Activated CD8-positive, alpha-beta memory T cell treated with anti-CD3 and anti-CD28 coated beads, Interleukin-2, amount 50 U/mL, for 24 hours (primary cell): ENCODE data around the gene RYR1.
"Not testable (repeated sequence)": the region's sequence is repeated elsewhere in the genome, so short reads cannot be mapped to it uniquely, and the experiment has no call there.

ENCODE experiments used
- DNase-seq: peaks from one replicate; pipeline ENCODE4 v3.0.0-alpha.2; 2020; ENCODE audit errors: extremely low read depth

Gene RYR1

DNA sequence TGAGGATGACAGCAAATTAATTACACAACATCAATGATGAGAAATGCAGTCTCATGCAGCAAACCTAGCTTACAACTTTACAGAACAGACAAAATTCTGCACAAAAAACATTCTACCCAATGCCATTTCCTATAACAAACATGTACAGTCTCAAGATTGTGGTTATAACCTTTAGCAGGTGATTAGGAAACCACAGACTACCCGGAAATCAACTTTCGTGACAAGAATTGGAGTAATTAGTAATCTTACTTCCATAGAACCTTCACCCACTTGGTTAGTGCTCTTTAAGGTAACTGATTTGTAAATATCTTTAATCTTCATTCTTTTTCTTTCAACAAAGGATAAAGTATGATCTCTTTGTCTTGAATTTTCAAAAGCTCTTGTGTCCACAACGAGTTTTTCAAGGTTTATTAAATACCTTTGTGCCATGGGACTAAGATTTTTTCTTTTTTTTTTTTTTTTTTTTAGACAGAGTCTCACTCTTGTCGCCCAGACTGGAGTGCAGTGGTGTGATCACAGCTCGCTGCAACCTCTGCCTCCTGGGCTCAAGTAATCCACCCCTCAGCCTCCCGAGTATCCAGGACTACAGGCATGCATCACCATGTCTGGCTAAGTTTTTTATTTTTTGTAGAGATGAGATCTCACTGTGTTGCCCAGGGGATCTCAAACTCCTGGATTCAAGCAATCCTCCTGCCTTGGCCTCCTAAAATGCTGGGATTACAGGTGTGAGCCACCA, 105.5 kb downstream of the RYR1 start:
- DNase-seq: no peak

DNA sequence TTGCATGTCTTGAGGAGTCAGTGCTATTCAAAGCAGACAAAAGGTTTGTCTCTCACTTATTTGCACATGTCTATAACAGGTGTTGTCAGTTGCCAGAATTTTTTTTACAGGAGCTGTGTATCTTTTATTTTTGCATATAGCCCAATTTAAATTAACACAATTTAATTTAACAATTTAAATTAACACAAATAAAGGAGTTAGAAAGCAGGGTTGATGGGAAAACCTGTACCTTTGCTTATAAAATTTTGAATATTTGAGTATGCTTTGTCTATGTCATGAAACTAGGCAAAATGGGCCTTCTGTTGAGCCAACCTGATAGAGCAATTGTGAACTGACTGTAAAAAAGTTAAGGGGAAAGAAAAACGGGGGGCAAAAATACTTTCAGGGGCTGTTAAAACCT, 106.3 kb downstream of the RYR1 start:
- no peak for DNase-seq

DNA sequence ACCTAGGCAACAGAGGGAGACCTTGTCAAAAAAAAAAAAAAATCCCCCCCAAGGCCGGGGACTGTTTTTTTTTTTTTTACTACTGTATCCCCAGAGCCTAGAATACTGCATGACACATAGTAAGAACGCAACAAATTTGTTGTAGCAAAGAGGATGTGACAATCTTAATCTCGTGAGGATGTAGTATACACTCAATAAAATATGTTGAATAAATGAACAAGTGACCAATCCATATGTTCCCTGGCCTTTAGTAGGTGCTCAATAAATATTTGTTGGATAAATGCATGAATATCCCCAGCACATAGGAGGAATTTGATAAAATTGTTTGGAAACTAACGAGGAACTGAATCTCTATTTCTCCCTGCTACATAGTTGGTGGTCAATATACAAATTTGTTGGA, 108.5 kb downstream of the RYR1 start:
- no peak for DNase-seq

DNA sequence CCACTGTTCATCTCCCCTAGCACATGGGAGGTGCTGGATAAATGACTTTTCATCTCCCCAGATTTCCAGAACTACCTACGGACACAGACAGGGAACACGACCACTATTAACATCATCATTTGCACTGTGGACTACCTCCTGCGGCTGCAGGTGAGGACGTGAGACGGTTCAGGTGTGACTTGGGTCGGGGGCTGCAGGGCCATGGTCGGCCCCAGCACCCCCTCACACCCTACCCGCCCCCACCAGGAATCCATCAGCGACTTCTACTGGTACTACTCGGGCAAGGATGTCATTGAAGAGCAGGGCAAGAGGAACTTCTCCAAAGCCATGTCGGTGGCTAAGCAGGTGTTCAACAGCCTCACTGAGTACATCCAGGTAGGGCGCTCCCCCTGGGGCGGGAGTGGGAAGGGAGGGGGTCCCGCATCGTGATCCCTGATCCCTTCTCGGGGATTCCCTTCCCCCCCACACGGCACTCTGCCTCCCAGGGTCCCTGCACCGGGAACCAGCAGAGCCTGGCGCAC, 109.9 kb downstream of the RYR1 start:
- DNase-seq: no peak

DNA sequence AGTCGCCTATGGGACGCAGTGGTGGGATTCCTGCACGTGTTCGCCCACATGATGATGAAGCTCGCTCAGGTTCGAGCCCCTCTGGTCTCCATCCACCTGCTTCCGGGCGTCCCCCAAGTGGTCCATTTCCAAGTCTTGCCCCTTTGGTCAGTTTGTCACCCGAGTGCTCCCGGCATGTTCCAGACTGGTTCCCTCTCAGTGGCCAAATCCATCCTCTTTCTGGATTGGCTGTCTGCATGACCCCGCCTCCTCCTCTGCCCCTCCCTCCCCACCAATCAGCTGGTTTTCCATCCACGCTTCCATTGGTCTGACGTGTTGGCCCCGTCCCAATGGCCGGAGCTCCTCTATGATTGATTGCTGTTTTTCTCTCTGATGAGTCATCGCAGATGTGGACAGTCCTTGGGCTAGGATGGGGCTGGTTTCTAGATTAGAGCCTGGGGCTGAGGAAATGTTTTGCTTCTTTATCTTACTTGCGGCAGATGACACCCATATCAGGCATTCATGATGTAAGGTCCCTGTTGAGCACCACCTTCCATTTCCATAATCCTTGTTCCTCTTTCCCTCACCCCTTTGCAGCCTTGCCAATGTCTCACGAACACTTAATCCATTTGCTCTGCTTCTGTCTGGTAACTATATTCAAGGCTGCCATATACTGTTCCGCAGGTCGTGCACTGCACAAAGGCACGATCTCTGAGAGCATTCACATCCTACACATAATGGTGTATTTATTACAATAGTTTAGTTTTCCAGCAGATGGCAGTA, 110.5 kb downstream of the RYR1 start:
- DNase-seq: no peak

DNA sequence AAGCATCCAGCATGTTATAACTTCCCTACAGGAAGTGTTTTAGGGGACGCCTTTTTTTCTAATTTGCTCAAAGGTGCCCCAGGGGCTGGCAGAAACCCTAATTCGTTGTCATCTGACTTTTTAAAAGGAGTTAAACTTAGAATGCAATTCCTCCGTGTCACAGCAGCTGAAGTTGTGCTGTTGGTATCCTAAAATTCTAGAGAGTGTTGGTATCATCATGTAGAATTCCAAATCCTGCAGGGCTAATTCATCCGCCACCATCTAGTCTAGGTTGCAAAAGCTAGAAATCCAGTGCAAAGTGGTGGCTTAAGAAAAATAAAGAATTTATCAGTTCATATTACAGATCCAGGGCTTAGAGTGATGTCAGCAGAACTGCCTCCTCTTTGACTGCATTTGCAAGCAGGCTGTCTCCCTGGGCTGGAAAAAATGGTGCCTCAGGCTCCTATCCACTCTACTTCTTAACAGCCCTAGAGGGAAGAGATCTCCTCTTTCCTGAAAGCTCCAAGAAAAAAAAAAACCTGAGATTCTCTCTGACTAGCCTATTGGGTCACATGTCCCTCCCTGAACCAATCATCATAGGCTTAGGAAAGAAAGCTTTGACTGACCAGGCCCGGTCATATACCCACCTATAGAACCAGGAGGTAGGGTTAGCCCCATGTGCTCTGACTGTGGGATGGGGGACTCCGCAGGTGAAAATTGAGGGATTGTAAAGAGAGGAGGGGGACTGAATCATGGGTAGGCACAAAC, 111.3 kb downstream of the RYR1 start:
- no peak for DNase-seq

DNA sequence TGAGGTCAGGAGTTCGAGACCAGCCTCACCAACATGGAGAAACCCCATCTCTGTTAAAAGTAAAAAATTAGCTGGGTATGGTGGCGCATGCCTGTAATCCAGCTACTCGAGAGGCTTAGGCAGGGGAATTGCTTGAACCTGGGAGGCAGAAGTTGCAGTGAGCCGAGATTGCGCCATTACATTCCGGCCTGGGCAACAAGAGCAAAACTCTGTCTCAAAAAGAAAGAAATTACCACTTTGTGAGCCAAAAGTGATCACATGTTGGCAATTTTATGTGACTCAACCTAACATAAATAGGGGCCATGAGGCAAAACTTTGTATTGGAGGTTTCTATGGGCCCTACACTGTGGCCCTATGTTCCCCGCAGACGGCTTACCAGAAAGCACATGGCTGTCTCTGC, 112.1 kb downstream of the RYR1 start:
- DNase-seq: no peak

DNA sequence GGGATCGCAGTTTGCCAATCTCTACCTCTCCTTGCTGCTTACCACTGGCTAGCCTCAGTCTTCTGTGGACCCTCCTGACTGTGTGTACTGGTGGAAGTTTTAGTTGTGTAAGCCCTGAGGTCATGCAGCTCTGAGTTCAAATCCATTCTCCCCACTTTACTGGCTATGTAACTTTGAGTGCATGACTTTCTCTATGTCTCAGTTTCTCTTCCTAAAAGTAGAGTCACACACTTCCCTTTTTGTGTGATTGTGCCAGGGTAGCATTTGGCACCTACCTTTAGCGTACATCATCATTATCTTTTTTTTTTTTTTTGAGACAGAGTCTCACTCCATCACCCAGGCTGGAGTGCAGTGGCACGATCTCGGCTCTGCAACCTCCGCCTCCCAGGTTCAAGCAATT, 113.9 kb downstream of the RYR1 start:
- no peak for DNase-seq

DNA sequence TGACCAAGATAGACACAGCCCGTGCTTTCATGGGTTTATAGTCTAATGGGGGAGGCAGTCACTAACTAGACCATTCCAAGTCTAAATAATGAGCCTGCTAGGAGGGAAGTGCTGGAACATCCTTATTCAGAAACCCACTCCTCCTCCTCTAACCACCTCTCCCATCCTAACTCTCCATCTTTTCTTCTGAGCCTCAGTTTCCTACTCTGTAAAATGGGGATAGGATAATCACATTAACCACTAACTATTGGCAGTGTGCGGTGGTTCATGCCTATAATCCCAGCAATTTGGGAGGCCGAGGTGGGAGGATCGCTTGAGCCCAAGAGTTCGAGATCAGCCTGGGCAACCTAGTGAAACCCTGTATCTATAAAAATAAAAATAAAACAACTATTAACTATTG, 115.6 kb downstream of the RYR1 start:
- no peak for DNase-seq

DNA sequence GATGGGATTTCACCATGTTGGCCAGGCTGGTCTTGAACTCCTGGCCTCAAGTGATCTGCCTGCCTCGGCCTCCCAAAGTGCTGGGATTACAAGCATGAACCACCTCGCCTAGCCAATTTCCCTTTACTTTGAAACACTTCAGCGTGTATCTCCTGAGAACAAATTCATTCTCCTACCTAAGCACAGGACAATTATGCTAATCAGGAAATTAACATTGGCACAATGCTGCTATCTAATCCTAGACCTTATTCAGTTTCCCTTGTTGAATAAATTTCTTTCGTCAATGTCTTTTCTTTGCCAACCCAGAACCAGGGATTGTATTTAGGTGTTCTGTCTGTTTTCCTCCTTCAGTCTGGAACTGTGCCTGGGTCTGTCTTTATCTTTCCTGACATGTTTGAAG, 116.5 kb downstream of the RYR1 start:
- no peak for DNase-seq

DNA sequence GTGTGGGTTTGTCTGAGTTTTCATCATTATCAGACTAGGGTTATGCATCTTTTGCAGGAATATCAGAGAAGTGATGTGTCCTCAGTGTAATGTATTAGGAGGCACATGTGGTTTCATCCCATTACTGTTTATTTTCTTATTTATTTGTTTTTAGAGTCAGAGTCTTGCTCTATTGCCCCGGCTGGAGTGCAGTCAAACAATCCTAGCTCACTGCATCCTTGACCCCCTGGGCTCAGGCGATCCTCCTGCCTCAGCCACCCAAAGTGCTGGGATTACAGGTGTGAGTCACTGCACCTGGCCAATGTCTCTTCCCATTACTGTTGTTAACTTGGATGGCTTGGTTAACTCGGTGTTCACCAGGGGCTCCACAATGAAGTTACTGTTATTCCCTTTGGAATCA, 116.9 kb downstream of the RYR1 start:
- DNase-seq: no peak

DNA sequence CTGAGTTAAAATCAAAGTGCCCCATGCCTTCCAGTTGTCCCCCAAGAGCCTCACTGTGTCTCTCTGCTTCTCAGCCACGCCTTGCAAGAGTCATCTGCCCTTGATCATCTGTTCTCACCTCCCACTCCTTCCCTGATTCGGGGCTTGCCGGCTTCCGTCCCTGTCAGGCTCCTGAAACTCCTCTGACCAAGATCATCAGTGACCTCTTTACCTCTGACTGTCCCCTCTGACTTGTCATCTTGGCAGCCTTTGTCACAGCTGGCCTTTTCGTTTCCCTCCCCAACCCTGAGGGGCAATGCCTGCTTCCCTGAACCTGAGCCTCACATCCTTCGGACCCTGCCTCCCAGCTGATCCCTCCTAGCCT, 117.9 kb downstream of the RYR1 start:
- DNase-seq: peak; percentile 39

DNA sequence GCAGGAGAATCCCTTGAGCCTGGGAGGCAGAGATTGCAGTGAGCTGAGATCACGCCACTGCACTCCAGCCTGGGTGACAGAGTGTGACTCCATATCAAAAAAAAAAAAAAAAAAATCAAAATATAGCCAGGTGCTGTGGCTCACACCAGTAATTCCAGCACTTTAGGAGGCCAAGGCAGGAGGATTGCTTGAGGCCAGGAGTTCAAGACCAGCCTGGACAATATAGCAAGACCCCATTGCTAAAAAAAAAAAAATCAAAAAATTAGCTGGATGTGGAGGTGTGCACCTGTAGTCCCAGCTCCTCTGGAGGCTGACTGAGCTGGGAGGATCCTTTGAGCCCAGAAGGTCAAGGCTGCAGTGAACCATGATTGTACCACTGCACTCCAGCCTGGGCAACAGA, 119.7 kb downstream of the RYR1 start:
- DNase-seq: not testable (repeated sequence)

DNA sequence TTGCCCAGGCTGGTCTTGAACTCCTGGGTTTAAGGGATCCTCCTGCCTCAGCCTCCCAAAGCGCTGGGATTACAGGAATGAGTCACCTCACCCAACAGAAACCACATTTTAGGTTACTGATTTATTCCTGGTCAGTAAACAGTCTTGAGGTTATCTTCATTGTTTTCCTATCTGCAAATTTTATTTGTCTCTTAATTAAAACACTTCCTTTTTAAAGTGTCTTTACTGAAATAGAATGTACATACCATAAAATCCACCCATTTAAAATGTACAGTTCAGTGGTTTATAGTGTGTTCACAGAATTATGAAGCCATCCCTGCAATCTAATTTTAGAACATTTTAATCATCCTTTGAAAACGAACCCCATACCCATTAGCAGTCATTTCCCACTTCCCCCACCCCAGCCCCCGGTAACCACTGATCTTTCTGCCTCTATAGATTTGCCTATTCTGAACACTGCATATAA, 121.2 kb downstream of the RYR1 start:
- no peak for DNase-seq

DNA sequence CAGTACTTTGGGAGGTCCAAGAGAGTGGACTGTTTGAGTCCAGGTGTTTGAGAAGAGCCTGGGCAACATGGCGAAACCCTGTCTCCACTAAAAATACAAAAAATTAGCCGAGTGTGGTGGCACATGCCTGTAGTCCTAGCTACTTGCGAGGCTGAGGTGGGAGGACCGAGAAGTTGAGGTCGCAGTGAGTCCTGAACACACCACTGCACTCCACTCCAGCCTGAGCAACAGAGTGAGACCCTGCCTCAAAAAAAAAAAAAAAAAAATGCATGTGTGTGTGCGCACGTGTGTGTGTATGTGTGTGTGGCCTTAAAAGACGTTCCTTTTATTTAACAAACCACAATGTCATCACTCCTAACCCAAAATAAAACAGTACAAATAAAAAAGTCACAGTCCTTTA, 121.7 kb downstream of the RYR1 start:
- DNase-seq: no peak

DNA sequence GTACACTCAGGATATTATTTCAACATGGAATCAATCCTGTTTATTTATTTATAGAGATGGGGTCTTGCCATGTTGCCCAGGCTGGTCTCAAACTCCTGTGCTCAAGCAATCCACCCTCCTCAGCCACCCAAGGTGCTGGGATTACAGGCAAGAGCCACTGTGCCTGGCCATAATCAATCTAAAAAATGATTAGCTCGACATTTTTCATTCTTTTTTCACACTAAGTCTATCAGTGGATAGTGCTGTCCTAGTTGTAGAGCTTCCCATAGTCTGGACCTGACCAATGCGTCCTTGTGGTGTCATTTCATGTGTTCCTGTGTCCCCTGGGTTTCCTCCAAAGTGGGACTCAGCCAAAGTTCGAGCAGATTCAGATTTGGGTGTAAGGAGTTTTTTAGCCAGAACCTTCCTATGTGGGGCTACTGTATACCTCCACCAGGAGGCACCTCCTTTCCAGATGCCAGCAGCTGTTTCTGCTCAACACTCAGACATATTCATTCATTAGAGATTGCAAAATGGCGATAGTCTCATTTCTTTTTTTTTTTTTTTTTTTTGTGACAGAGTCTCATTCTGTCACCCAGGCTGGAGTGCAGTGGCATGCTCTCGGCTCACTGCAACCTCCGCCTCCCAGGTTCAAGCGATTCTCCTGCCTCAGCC, 123.2 kb downstream of the RYR1 start:
- no peak for DNase-seq

DNA sequence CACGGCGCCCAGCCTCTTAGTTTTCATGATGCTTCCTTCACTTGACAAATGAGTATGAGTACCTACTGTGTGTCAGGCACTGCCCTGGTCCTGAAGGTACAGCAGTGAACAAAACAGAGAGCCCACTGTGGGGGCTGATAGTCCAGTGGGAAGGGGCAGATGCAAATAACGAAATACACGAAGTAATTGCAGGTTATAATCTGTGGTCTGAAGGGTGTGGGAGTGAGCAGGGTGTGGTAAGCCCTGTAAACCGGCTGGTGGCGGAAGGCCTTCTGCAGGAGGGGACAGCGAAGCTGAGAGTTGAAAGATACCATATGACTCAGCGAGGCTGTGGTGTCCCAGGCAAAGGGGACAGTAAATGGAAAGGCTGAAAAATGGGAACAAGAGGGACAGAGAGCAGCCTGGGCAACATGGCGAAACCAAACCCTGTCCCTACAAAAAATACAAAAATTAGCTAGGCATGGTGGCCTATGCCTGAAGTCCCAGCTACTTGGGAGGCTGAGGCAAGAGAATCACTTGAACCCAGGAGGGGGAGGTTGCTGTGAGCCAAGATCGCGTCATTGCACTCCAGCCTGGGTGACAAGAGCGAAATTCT, 123.8 kb downstream of the RYR1 start:
- DNase-seq: no peak

DNA sequence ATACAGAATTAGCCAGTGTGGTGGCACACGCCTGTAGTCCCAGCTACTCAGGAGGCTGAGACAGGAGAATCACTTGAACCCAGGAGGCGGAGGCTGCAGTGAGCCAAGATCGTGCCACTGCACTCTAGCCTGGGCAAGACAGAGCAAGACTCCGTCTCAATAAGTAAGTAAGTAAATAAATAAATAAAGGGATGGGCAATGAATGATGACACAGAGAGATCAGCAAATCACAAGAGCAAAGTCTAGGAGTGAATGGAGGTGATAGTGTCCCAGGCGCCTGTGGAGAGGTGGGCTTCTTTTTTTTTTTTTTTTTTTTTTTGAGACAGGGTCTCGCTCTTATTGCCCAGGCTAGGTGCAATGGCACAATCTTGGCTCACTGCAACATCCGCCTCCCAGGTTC, 125.4 kb downstream of the RYR1 start:
- DNase-seq: not testable (repeated sequence)

DNA sequence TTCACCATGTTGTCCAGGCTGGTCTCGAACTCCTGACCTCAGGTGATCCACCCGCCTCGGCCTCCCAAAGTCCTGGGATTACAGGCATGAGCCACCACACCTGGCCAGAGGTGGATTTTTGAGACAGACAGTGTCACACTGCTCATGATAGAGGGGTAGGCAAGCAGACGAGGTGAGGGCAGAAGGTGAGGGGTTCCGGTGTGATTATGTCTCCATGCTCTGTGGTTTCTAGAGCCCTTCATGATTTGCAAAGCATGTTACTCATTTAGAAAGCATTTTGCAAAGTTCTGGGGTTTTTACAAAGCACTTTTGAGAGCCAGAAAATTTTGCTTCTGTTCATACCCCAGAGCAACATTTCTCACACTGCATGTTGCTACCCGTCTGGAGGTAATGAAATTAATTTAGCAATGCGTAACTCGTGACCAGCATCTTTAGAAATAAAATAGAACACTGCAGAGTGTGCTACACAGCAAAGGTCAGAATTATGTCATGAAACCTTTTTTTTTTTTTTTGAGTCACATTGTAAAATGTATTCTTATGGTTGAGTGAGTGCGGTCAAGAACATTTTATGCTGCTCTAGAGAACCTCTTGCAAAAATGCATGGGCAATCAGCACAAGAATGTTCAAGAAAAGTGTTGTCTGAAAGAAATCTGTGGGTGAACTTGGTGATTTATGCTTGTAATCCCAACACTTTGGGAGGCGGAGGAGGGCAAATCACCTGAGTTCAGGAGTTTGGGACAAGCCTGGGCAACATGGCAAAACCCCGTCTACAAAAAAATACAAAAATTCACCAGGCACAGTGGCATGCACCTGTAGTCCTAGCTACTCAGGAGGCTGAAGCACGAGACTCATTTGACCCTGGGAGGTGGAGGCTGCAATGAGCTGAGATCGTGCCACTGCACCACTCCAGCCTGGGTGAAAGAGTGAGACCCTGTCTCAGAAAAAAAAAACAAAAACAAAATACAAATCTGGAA, 126.2 kb downstream of the RYR1 start:
- no peak for DNase-seq

DNA sequence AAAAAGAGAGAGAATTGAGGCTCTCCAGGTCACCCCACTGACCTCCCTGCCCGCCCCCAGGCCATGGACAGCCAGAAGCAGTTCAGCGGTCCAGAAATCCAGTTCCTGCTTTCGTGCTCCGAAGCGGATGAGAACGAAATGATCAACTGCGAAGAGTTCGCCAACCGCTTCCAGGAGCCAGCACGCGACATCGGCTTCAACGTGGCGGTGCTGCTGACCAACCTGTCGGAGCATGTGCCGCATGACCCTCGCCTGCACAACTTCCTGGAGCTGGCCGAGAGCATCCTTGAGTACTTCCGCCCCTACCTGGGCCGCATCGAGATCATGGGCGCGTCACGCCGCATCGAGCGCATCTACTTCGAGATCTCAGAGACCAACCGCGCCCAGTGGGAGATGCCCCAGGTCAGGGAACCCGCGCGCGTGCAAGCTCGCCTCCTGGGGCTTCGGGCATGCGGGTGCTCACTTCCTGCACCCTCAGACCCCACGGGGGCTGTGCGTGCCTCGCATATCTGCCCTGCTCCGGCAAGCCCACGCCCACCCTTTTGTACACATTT, 127.6 kb downstream of the RYR1 start:
- no peak for DNase-seq
